Neutrophil (primary cell): ENCODE measurements around the gene STAB2.
A peak's percentile ranks its signal among the peaks of the same experiment; 100 is the strongest.

ENCODE experiments used
- H3K27ac ChIP-seq: fragments of 200-600 bp; sonication (generic); 2 replicates; pipeline ENCODE4 v1.5.1; 2016; ENCODE audit warnings: mild to moderate bottlenecking, moderate library complexity
- H3K27me3 ChIP-seq: fragments of 200-600 bp; sonication (generic); 2 replicates; pipeline ENCODE4 v1.6.0; 2016; ENCODE audit warnings: mild to moderate bottlenecking
- H3K36me3 ChIP-seq: fragments of 200-600 bp; sonication (generic); 2 replicates; pipeline ENCODE4 v1.5.1; 2017
- H3K4me1 ChIP-seq, 2 experiments: fragments of 200-600 bp in 1 of 2; sonication (generic) in 1 of 2; 1 replicate in 1 of 2; 2 replicates in 1 of 2; pipeline versions ENCODE4 v1.5.1 to v1.6.1; 2013 to 2016; ENCODE audit warnings: low read depth in 1 of 2, low read length in 1 of 2, mild to moderate bottlenecking in 1 of 2, moderate library complexity in 1 of 2; ENCODE audit not compliant: control insufficient read depth in 1 of 2, insufficient read depth in 1 of 2
- H3K4me3 ChIP-seq, 2 experiments: fragments of 200-600 bp in 1 of 2; sonication (generic) in 1 of 2; 1 replicate in 1 of 2; 2 replicates in 1 of 2; pipeline ENCODE4 v1.5.1; 2013 to 2016; ENCODE audit warnings: low read depth in 1 of 2, low read length in 1 of 2, mild to moderate bottlenecking in 1 of 2, moderate library complexity in 1 of 2
- H3K9me3 ChIP-seq: fragments of 200-600 bp; sonication (generic); 2 replicates; pipeline ENCODE4 v1.5.1; 2016
- CTCF ChIP-seq: fragments of 200-600 bp; sonication (generic); IDR thresholded peaks from 2 replicates; pipeline ENCODE4 v1.5.1; 2016; ENCODE audit warnings: antibody characterized with exemption

Gene STAB2

GRCh38 chr12:103810111-103810510, 223.0 kb downstream of the STAB2 start:
- Histone ChIP-seq H3K27me3 (no peaks in the 10 kb centered on the region), H3K4me3 (no peak overlapping the region), H3K27ac (no peak overlapping the region), H3K4me1 (peaks cover 31 to 40% of the 10 kb centered on the region in 2 experiments), H3K9me3 (no peaks in the 10 kb centered on the region), H3K36me3 (no peaks in the 10 kb centered on the region)
- TF ChIP-seq CTCF = no peak

- Histone ChIP-seq H3K4me3 (no peak overlapping the region), H3K36me3 (no peaks in the 10 kb centered on the region), H3K4me1 (peaks cover 14 to 23% of the 10 kb centered on the region in 2 experiments), H3K9me3 (no peaks in the 10 kb centered on the region), H3K27me3 (no peaks in the 10 kb centered on the region), H3K27ac (no peak overlapping the region)
- TF ChIP-seq CTCF = no peak
Observed at GRCh38 chr12:103811791-103812190, 224.7 kb downstream of the STAB2 start.

GRCh38 chr12:103812789-103813188, 225.7 kb downstream of the STAB2 start:
- Histone ChIP-seq H3K36me3 (no peaks in the 10 kb centered on the region), H3K4me1 (peaks cover 4 to 13% of the 10 kb centered on the region in 2 experiments), H3K27me3 (no peaks in the 10 kb centered on the region), H3K27ac (peak overlapping the region; percentile 37), H3K9me3 (no peaks in the 10 kb centered on the region), H3K4me3 (no peak overlapping the region)
- no peak for TF ChIP-seq CTCF

GRCh38 chr12:103813426-103813825, 226.4 kb downstream of the STAB2 start:
- H3K4me3 ChIP-seq = no peak overlapping the region
- no peak for TF ChIP-seq CTCF
- H3K27ac ChIP-seq = peak overlapping the region; percentile 37
- H3K4me1 ChIP-seq = peaks cover 0 to 8% of the 10 kb centered on the region in 2 experiments
- no peaks in the 10 kb centered on the region for H3K36me3 ChIP-seq
- H3K27me3 ChIP-seq = no peaks in the 10 kb centered on the region
- no peaks in the 10 kb centered on the region for H3K9me3 ChIP-seq

- no peak for TF ChIP-seq CTCF
- Histone ChIP-seq H3K4me3 (no peak overlapping the region), H3K27me3 (no peaks in the 10 kb centered on the region), H3K9me3 (no peaks in the 10 kb centered on the region), H3K27ac (peak overlapping the region; percentile 37), H3K4me1 (peaks cover 0 to 8% of the 10 kb centered on the region in 2 experiments), H3K36me3 (no peaks in the 10 kb centered on the region)
Observed at GRCh38 chr12:103813949-103814348, 226.9 kb downstream of the STAB2 start.

GRCh38 chr12:103814436-103814835, 227.4 kb downstream of the STAB2 start:
- no peak for TF ChIP-seq CTCF
- no peaks in the 10 kb centered on the region for H3K36me3 ChIP-seq

More at GRCh38 chr12:103814436-103814835, 227.4 kb downstream of the STAB2 start:
- Histone ChIP-seq H3K4me3 (no peak overlapping the region), H3K27me3 (no peaks in the 10 kb centered on the region), H3K4me1 (peaks cover 0 to 8% of the 10 kb centered on the region in 2 experiments), H3K27ac (peak overlapping the region; percentile 37), H3K9me3 (no peaks in the 10 kb centered on the region)
